Transverse colon (tissue), 4 donors: ENCODE results near the gene CTSD. TPM values are rescaled to one million over a fixed set of nuclear protein-coding genes. Genes with fewer than 3 reads are reported as not detected.

Experiments
- DNase-seq: peaks from one replicate; pipeline ENCODE4 v3.0.0-alpha.2; 2019
- H3K27ac ChIP-seq, 4 donors: fragments of 200-600 bp; sonication (generic); 2 replicates each; pipeline ENCODE4 v1.5.1; 2016 to 2018; ENCODE audit warnings: inconsistent platforms in 4 of 4
- H3K27me3 ChIP-seq: fragments of 200-600 bp; sonication (generic); 2 replicates; pipeline ENCODE4 v1.5.1; 2017; ENCODE audit warnings: inconsistent platforms
- H3K36me3 ChIP-seq, 4 donors: fragments of 200-600 bp; sonication (generic); 2 replicates each; pipeline ENCODE4 v1.5.1; 2017 to 2019; ENCODE audit warnings: inconsistent platforms in 4 of 4
- H3K4me1 ChIP-seq, 4 donors: fragments of 200-600 bp; sonication (generic); 2 replicates each; pipeline ENCODE4 v1.5.1; 2017 to 2020; ENCODE audit warnings: inconsistent platforms in 4 of 4
- H3K4me3 ChIP-seq, 4 donors: fragments of 200-600 bp; sonication (generic); 1 replicate in 1 of 4; 2 replicates in 3 of 4; pipeline versions ENCODE4 v1.5.1 to v1.6.1; 2017 to 2019; ENCODE audit warnings: inconsistent platforms in 4 of 4
- H3K9me3 ChIP-seq, 2 donors: fragments of 200-600 bp; sonication (generic); 2 replicates each; pipeline ENCODE4 v1.5.1; 2017 to 2019; ENCODE audit warnings: inconsistent platforms in 2 of 2
- CTCF ChIP-seq, 5 experiments: fragments of 200-600 bp in 3 of 5; fragments of 450-650 bp in 2 of 5; sonication (generic) in 3 of 5; IDR thresholded peaks; 1 replicate in 2 of 5; 2 replicates in 3 of 5; pipeline ENCODE4 v1.5.1; 2016 to 2017; ENCODE audit warnings: antibody characterized with exemption in 5 of 5, inconsistent platforms in 3 of 5, mild to moderate bottlenecking in 2 of 5, moderate library complexity in 1 of 5
- EP300 ChIP-seq: sonication (generic); formaldehyde crosslinking; IDR thresholded peaks from one replicate; pipeline ENCODE4 v1.6.1; 2017; ENCODE audit warnings: antibody characterized with exemption, low read depth
- POLR2A ChIP-seq: fragments of 450-650 bp; IDR thresholded peaks from one replicate; pipeline ENCODE4 v1.6.1; 2016; ENCODE audit warnings: antibody characterized with exemption, mild to moderate bottlenecking, moderate library complexity
- POLR2AphosphoS5 ChIP-seq, 3 donors: sonication (generic); formaldehyde crosslinking; IDR thresholded peaks; one replicate each; pipeline ENCODE4 v1.6.1; 2016; ENCODE audit warnings: antibody characterized with exemption in 3 of 3
- WGBS, 2 donors: methylation state at CpG; one replicate each; pipeline ENCODE4 v1.1.5; 2018; ENCODE audit warnings: low coverage in 1 of 2; 5-methylcytosine and 5-hydroxymethylcytosine counted together
- in situ Hi-C, 4 donors: fragments of 200-750 bp; cut with MboI; loops; one replicate each; pipeline versions ENCODE4 v1.15.0 to v1.15.1; 2017; ENCODE audit warnings: low sequenced_read_pairs in 3 of 4, low pct_ligation_motif_present in 1 of 4, low pct_unique_long_range_greater_than_20kb in 1 of 4
- intact Hi-C: fragments of 100-400 bp; cut with DNase I; formaldehyde crosslinking; loops from one replicate; pipeline ENCODE4 v1.15.1; 2023; ENCODE audit warnings: low total_unique reads
- total RNA-seq, 4 donors: library from RNA; depleted of rRNA; stranded (reverse); fragments of >200 nt; gene quantifications; one replicate each; pipeline ENCODE4 v1.1.0, GENCODE V29; 2016

The CTSD gene
- total RNA-seq, 4 donors from 2014 or later: 548 to 1,794 (median 1,176) TPM

DNA sequence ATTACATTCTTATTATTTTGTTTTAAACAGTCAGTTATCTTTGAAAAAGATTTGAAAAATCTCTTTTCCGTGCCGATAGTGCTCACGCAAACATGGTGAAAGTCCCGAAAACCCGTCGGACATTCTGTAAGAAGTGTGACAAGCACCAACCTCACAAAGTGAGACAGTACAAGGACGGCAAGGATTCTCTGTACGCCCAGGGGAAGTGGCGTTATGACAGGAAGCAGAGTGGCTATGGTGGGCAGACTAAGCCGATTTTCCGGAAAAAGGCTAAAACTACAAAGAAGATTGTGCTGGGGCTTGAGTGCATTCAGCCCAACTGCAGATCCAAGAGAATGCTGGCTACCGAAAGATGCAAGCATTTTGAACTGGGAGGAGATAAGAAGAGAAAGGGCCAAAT, 28.7 kb upstream of the CTSD start:
- intact Hi-C loops: no loop called here
- no peak overlapping the region for H3K27ac ChIP-seq
- WGBS, 2 donors: 82% methylated on average over 10 to 12 of the region's 12 CpGs
- TF ChIP-seq POLR2A: no peak
- no peak for TF ChIP-seq CTCF (IDR thresholded peaks at IDR 0.05)
- no peak for TF ChIP-seq EP300
- TF ChIP-seq POLR2AphosphoS5 (IDR thresholded peaks at IDR 0.05): no peak
- peaks cover 0 to 9% (median 0%) of the 10 kb centered on the region in 4 donors for H3K4me1 ChIP-seq
- H3K4me3 ChIP-seq: no peak overlapping the region
- no peaks in the 10 kb centered on the region for H3K36me3 ChIP-seq
- DNase-seq: no peak
- no peaks in the 10 kb centered on the region for H3K9me3 ChIP-seq
- in situ Hi-C loops: no loop called here
- peaks cover 14% of the 10 kb centered on the region for H3K27me3 ChIP-seq

DNA sequence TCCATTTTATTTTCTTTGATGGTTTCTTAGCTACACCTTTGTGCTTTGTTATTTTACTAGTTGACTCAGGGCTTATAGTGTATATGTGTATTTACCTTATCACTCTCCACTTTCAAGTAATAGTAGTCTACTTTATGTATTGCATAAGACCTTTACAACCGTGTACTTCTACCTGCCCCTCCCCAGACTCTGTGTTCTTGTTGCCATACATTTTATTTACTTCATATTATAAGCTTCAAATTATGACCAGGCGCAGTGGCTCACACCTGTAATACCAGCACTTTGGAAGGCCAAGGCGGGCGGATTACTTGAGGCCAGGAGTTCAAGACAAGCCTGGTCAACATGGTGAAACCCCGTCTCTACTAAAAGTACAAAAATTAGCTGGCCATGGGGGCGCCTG, 28.2 kb upstream of the CTSD start:
- H3K27me3 ChIP-seq: peaks cover 14% of the 10 kb centered on the region
- TF ChIP-seq CTCF (IDR thresholded peaks at IDR 0.05): no peak
- no peak for TF ChIP-seq EP300
- no peak for TF ChIP-seq POLR2A
- TF ChIP-seq POLR2AphosphoS5 (IDR thresholded peaks at IDR 0.05): peak in 2 of 3 donors; percentile 13 to 40
- H3K4me3 ChIP-seq: no peak overlapping the region
- no peak overlapping the region for H3K27ac ChIP-seq
- no peaks in the 10 kb centered on the region for H3K36me3 ChIP-seq
- peaks cover 0 to 9% (median 0%) of the 10 kb centered on the region in 4 donors for H3K4me1 ChIP-seq
- in situ Hi-C loops: no loop called here
- WGBS, 2 donors: 47 to 75% methylated on average over 5 to 6 of the region's 6 CpGs
- intact Hi-C loops: no loop called here
- H3K9me3 ChIP-seq: no peaks in the 10 kb centered on the region
- DNase-seq: peak; percentile 57

- 86 to 90% methylated on average over 1 to 4 of the region's 4 CpGs for WGBS, 2 donors
- Histone ChIP-seq H3K27me3 (peaks cover 2% of the 10 kb centered on the region), H3K9me3 (no peaks in the 10 kb centered on the region), H3K4me3 (no peak overlapping the region), H3K27ac (no peak overlapping the region), H3K36me3 (no peaks in the 10 kb centered on the region), H3K4me1 (peaks cover 0 to 1% (median 0%) of the 10 kb centered on the region in 4 donors)
- intact Hi-C loops (no loop called here), in situ Hi-C loops (no loop called here)
- no peak for DNase-seq
- TF ChIP-seq POLR2A (no peak), EP300 (no peak), CTCF (IDR thresholded peaks at IDR 0.05) (no peak), POLR2AphosphoS5 (IDR thresholded peaks at IDR 0.05) (no peak)
Measured at GRCh38 chr11:1786466-1786865, 22.7 kb upstream of the CTSD start.

GRCh38 chr11:1785749-1786413, 22.2 kb upstream of the CTSD start:
- Histone ChIP-seq H3K27me3 (no peaks in the 10 kb centered on the region), H3K36me3 (no peaks in the 10 kb centered on the region), H3K9me3 (no peaks in the 10 kb centered on the region), H3K4me1 (no peaks in the 10 kb centered on the region), H3K27ac (no peak overlapping the region), H3K4me3 (no peak overlapping the region)
- WGBS, 2 donors: 80 to 86% methylated on average over 12 to 21 of the region's 21 CpGs
- in situ Hi-C loops: no loop called here
- no peak for TF ChIP-seq EP300
- TF ChIP-seq CTCF (IDR thresholded peaks at IDR 0.05): no peak
- no peak for TF ChIP-seq POLR2A
- TF ChIP-seq POLR2AphosphoS5 (IDR thresholded peaks at IDR 0.05): no peak
- DNase-seq: no peak
- intact Hi-C loops: no loop called here
